Astrocyte of the cerebellum (primary cell): Measurements from ENCODE around the gene USP24.

Experiments used
- DNase-seq: peaks from one replicate; pipeline ENCODE4 v3.0.0-alpha.2; 2011; ENCODE audit warnings: low read depth
- H3K4me3 ChIP-seq: 2 replicates; pipeline ENCODE4 v1.5.1; 2011; ENCODE audit warnings: mild to moderate bottlenecking, low read depth, low read length, moderate library complexity
- in situ Hi-C: cut with HindIII; loops from 2 replicates; pipeline ENCODE4 v1.10.0; 2017; ENCODE audit warnings: low sequenced_read_pairs
- TF ChIP-seq, protein P1 (sequence below): IDR thresholded peaks from 2 replicates; pipeline ENCODE4 v1.5.1; 2012; ENCODE audit warnings: low read length, low read depth, moderate library complexity, mild to moderate bottlenecking; ENCODE audit errors: missing control alignments

The USP24 gene

DNA sequence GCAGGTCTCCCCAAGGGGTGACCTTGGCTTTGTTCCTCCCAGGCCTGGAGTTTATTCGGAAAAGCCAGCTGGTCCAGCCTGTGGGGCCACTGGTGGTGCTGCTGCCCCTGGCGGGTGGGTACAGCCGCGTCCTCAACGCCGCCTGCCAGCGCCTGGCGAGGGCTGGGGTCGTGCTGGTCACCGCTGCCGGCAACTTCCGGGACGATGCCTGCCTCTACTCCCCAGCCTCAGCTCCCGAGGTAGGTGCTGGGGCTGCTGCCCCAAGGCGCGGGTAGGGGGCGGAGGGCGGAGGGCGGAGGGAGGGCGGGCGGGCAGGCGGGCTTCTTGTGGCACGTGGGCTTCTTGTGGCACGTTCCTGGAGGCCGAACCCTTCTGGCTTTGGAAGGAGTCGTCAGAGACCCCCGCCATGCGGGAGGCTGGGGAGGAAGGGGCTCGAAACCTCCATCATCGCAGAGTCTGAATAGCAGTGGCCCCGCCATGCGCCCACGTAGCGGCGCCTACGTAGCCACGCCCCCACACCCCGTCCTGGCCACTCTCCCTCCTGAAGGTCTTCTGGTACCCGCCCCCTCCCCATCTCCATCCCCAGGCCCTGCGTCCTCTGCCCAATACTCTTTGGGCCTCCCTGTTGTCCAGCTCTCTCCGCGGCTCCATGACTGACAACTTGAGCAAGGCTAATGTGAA, 159.1 kb downstream of the USP24 start:
- DNase-seq, result no peak
- TF ChIP-seq, protein P1, sequence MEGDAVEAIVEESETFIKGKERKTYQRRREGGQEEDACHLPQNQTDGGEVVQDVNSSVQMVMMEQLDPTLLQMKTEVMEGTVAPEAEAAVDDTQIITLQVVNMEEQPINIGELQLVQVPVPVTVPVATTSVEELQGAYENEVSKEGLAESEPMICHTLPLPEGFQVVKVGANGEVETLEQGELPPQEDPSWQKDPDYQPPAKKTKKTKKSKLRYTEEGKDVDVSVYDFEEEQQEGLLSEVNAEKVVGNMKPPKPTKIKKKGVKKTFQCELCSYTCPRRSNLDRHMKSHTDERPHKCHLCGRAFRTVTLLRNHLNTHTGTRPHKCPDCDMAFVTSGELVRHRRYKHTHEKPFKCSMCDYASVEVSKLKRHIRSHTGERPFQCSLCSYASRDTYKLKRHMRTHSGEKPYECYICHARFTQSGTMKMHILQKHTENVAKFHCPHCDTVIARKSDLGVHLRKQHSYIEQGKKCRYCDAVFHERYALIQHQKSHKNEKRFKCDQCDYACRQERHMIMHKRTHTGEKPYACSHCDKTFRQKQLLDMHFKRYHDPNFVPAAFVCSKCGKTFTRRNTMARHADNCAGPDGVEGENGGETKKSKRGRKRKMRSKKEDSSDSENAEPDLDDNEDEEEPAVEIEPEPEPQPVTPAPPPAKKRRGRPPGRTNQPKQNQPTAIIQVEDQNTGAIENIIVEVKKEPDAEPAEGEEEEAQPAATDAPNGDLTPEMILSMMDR, result no peak
- in situ Hi-C loops, result no loop called here
- no peak overlapping the region for H3K4me3 ChIP-seq

DNA sequence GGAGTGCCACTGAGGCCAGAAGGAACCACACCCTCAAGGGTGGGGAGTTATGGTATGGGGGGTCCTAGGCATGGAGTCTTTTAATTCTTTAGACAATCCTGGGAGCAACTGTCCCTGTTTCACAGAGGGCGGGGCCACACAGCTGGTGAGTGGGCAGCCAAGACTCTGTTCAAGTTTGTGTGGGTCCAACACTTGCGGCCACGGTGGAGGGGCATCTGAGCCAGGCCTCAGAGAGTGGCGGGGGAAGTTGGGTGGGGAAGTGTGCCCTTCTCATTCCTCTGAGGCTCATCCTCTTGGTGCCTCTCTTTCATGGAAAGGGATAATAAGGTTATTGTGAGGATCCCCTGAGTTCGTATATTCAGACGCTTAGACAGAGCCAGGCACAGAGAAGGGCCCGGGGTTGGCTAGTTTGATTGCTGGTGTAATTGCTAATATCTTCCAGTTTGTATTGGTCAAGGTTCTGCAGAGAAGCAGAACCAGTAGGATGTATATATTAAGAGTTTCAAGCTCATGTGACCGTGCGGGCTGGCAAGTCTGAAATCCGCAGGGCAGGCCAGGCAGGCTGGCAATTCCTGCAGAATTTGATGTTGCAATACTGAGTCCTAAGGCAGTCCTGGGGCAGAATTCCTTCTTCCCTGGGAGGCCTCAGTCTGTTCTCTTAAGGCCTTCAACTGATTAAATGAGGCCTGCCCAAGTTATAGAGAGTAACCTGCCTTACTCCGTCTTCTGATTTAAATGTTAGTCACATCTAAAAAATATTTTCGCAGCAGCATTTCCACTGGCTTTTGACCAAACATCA, 159.9 kb downstream of the USP24 start:
- TF ChIP-seq, protein P1, result no peak
- H3K4me3 ChIP-seq, result no peak overlapping the region
- in situ Hi-C loops, result no loop called here
- no peak for DNase-seq

DNA sequence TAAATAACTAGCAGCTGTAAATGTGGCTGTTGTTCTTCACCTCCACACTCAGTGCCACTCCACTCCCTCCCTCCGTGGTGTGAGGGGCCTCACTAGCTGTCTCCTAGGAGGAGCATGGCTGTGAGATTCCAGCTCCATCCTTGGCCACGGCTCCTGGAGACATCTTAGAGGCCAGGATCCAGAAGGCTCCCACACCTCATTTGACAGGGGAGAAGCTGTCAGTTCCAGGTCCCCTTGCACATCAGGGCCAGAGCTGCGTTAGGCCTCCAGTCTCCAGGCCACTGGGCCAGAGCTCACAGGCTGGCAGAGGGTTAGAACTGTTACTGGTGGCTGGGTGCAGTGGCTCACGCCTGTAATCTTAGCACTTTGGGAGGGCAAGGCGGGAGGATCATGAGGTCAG, 160.8 kb downstream of the USP24 start:
- no peak for DNase-seq
- no peak overlapping the region for H3K4me3 ChIP-seq
- in situ Hi-C loops, result no loop called here
- TF ChIP-seq, protein P1, result no peak

DNA sequence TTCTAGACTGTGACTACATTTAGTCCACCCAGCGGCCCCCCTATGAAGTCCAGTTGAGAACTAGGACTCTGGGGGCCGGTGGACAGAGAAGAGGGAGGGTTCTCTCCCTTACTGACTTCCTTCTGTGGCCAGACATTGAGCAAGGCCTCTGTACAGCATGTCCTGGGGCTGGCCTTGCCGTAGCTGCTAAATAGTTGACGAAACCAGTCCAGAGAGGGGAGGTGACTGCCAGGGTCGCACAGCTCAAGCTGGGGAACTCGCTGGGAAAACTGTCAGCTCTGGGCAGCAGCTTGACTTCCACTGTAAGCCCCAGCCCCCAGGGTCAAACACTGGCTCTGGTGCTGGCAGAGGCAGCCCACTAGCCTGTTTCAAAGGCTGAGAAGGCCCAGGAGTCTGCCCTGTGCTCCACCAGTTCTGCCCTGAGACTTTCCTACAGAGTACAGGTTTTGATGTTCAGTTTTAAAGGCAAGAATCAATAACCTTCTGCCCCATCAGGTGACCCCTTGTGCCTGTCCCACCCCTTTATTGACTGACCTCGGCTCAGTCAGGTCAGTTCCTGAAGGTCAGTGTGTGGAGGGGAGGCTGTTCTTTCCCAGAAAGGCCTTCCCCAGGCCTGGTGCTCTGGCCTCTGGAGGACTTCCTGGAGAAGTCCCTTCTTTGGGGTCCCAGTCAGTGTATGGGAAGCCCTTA, 161.8 kb downstream of the USP24 start:
- TF ChIP-seq, protein P1, result no peak
- no peak overlapping the region for H3K4me3 ChIP-seq
- in situ Hi-C loops, result no loop called here
- no peak for DNase-seq

DNA sequence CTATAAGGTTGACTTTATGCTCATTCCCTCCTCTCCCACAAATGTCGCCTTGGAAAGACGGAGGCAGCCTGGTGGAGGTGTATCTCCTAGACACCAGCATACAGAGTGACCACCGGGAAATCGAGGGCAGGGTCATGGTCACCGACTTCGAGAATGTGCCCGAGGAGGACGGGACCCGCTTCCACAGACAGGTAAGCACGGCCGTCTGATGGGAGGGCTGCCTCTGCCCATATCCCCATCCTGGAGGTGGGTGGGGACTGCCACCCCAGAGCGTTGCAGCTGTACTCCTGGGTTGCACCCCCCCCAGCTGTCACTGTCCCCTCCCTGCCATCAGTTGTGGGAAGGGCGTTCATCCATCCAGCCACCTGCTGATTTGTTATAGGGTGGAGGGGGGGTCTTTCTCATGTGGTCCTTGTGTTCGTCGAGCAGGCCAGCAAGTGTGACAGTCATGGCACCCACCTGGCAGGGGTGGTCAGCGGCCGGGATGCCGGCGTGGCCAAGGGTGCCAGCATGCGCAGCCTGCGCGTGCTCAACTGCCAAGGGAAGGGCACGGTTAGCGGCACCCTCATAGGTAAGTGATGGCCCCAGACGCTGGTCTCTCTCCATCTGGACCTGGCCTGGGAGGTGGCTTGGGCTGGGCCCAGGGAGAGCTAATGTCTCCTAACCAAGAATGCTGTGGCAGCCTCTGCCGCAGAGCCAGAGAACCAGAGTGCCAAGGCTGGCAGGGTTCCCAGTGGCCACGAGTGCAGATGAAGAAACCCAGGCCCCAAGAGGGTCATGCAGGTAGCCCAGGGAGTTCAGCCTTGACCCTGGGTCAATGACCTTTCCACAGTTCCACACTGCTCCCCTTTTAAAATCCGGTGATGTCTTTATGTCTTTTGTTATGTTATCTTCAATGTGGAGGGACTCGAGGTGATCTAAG, 162.7 kb downstream of the USP24 start:
- no peak for DNase-seq

More for the DNA sequence above, 162.7 kb downstream of the USP24 start:
- TF ChIP-seq, protein P1, result no peak
- in situ Hi-C loops, result no loop called here
- no peak overlapping the region for H3K4me3 ChIP-seq
